ENCODE measurements around the gene DYRK3.

DNA sequence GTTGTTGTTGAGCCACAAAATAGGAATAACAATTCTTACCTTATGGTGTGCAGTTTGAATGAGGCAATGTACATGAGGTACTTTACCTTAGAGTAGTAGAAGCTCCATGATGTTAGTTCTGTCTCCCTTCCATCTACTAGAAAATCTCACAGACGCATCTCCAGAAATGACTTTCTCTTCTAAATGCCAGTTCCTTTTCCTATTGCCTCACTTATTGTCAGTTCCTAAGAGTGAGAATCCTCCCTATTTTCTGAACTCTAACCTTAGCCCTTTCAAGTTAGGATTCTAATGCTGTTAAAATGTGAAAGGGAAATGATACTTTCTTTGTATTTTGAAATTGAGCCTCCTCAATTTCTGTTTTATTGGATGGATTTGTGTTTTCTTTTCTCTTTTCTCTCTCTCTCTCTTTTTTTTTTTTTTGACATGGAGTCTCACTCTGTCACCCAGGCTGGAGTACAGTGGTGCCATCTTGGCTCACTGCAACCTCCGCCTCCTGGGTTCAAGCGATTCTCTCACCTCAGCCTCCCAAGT, 30.8 kb downstream of the DYRK3 start:
- TF ChIP-seq, protein P1, sequence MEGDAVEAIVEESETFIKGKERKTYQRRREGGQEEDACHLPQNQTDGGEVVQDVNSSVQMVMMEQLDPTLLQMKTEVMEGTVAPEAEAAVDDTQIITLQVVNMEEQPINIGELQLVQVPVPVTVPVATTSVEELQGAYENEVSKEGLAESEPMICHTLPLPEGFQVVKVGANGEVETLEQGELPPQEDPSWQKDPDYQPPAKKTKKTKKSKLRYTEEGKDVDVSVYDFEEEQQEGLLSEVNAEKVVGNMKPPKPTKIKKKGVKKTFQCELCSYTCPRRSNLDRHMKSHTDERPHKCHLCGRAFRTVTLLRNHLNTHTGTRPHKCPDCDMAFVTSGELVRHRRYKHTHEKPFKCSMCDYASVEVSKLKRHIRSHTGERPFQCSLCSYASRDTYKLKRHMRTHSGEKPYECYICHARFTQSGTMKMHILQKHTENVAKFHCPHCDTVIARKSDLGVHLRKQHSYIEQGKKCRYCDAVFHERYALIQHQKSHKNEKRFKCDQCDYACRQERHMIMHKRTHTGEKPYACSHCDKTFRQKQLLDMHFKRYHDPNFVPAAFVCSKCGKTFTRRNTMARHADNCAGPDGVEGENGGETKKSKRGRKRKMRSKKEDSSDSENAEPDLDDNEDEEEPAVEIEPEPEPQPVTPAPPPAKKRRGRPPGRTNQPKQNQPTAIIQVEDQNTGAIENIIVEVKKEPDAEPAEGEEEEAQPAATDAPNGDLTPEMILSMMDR (IDR thresholded peaks at IDR 0.05; ENCODE audit: control extremely low read depth in 1 of 3, insufficient read depth in 1 of 3, low read depth in 1 of 3, low read length in 3 of 3): no peak
- TF ChIP-seq POLR2AphosphoS5 (IDR thresholded peaks at IDR 0.05; ENCODE audit: low read depth, low read length) (no peak), SRF (IDR thresholded peaks at IDR 0.05; ENCODE audit: low read depth, low read length) (no peak), CREB1 (IDR thresholded peaks at IDR 0.05) (no peak), EP300 (IDR thresholded peaks at IDR 0.05; ENCODE audit: borderline replicate concordance in 1 of 2, low read depth in 2 of 2, low read length in 2 of 2) (no peak), RAD21 (IDR thresholded peaks at IDR 0.05 in 1 of 2, conservative IDR thresholded peaks at IDR 0.05 in 1 of 2; ENCODE audit: low read depth in 2 of 2, low read length in 2 of 2) (no peak), NANOG (IDR thresholded peaks at IDR 0.05; ENCODE audit: insufficient read depth, low read depth, low read length, poor library complexity, severe bottlenecking) (no peak), KDM1A (IDR thresholded peaks at IDR 0.05; ENCODE audit: borderline replicate concordance, low read length) (no peak), POLR2A (IDR thresholded peaks at IDR 0.05; ENCODE audit: control extremely low read depth in 1 of 2, low read depth in 2 of 2, low read length in 2 of 2) (no peak), EZH2 (IDR thresholded peaks at IDR 0.05; ENCODE audit: low read depth, low read length, severe bottlenecking) (no peak), NRF1 (IDR thresholded peaks at IDR 0.05; ENCODE audit: low read depth, low read length) (no peak), CEBPB (IDR thresholded peaks at IDR 0.05; ENCODE audit: low read depth, low read length) (no peak)

Measured in H1 (cell line).